Stimulated activated effector memory CD8-positive, alpha-beta T cell treated with anti-CD3 and anti-CD28 coated beads, Interleukin-12 subunit alpha, Interleukin-12 subunit beta, amount 100 ng/mL, for 72 hours (primary cell): ENCODE measurements around the gene HNRNPU.
"Not testable (repeated sequence)": the region's sequence is repeated elsewhere in the genome, so short reads cannot be mapped to it uniquely, and the experiment has no call there.

Experiments used
- ATAC-seq: fragments of 150-1000 bp; cut with Tn5 transposase; 2 replicates; pipeline ENCODE4 v1.10.0; 2021
- DNase-seq, 2 donors: peaks; one replicate each; pipeline ENCODE4 v3.0.0; 2021 to 2022; ENCODE audit warnings: low spot score in 2 of 2
- H3K27ac Mint-ChIP-seq: one replicate; pipeline ENCODE4 v1.8.0; 2022; ENCODE audit warnings: mild to moderate bottlenecking, mixed read lengths
- H3K36me3 Mint-ChIP-seq: one replicate; pipeline ENCODE4 v1.8.0; 2022; ENCODE audit warnings: mild to moderate bottlenecking, mixed read lengths
- H3K4me1 Mint-ChIP-seq: one replicate; pipeline ENCODE4 v1.8.0; 2022; ENCODE audit warnings: mixed read lengths
- H3K4me3 Mint-ChIP-seq: one replicate; pipeline ENCODE4 v1.8.0; 2022; ENCODE audit warnings: mild to moderate bottlenecking, mixed read lengths
- H3K9me3 Mint-ChIP-seq: one replicate; pipeline ENCODE4 v1.8.0; 2022; ENCODE audit warnings: mixed read lengths

The HNRNPU gene

DNA sequence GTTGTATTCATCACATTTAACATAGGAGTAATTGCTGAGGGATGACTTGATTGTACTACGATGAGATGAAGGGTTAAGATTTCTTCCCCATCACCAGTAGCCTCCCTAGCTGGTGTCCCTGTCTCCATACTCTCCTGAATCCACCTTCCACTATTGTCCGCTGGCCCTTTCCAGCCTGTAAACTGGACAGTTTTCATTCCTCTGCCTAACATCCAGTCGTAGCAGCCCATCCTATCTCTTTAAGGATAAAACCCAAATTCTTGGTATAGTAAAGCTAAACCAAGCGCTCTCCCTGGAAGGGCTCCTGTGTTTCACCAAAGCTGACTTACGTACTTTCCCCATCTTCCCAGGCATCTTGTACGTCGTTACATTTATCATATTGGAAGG, 28.2 kb downstream of the HNRNPU start:
- peaks cover 72% of the 10 kb centered on the region for H3K36me3 Mint-ChIP-seq
- peaks cover 36% of the 10 kb centered on the region for H3K4me1 Mint-ChIP-seq
- H3K9me3 Mint-ChIP-seq, result no peaks in the 10 kb centered on the region
- DNase-seq, result peak in 1 of 2 donors; percentile 59
- H3K27ac Mint-ChIP-seq, result peak overlapping the region; percentile 96
- peak overlapping the region; percentile 83 for H3K4me3 Mint-ChIP-seq
- ATAC-seq, result no peak

DNA sequence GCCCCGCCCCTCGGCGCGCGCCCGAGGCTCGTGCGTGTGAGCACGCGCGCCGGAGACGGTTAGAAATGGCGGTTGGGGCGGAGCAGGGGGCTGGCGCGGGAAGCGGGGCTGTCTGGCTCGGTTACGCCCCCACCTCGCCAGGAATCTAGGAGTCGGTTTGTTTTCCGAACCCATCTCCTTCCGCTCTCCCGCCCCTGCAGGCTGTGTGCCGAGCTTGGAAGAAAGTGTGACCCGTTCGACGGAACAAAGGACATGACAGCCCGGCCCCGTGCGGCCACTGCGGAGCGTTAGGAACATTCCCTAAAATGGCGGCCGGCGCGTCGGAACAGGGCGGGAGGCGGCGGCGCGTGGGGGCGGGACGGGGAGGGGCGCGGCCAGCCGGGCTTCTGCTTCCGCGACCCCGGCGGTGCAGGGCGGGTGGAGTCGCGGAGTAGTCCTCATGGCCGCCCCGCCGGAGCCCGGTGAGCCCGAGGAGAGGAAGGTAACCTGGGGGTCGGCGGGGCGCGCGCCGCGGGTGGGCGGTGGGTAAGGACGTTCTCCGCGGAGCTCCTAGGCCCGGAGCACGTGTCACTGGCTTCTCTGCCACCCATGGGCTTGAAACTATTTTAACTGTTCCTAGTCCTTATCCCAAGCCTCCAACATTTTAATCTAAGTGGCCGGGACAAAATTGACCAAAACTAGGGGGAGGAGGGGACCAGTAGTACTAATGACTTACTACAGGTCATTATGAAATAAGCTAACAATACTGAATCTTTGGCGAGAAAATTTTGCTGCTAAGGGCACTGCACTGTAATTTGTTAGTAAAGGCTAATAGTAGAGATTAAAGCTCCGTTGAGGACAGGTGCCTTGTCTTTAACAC, 28.8 kb downstream of the HNRNPU start, which contains the start of gene COX20:
COX20 (plus strand) TSS at position 383 of the 859 bp plus-strand sequence; CDS start at position 440, 57 bp downstream.
- peak within 1 kb of the TSS; percentile 83 for H3K4me3 Mint-ChIP-seq
- no peaks in the 10 kb centered on the region for H3K9me3 Mint-ChIP-seq
- peak within 1 kb of the TSS; percentile 96 for H3K27ac Mint-ChIP-seq
- DNase-seq, result peak; percentile 85 to 96
- peaks cover 29% of the 10 kb centered on the region for H3K4me1 Mint-ChIP-seq
- peaks cover 66% of the 10 kb centered on the region for H3K36me3 Mint-ChIP-seq
- ATAC-seq, result peak; percentile 79

DNA sequence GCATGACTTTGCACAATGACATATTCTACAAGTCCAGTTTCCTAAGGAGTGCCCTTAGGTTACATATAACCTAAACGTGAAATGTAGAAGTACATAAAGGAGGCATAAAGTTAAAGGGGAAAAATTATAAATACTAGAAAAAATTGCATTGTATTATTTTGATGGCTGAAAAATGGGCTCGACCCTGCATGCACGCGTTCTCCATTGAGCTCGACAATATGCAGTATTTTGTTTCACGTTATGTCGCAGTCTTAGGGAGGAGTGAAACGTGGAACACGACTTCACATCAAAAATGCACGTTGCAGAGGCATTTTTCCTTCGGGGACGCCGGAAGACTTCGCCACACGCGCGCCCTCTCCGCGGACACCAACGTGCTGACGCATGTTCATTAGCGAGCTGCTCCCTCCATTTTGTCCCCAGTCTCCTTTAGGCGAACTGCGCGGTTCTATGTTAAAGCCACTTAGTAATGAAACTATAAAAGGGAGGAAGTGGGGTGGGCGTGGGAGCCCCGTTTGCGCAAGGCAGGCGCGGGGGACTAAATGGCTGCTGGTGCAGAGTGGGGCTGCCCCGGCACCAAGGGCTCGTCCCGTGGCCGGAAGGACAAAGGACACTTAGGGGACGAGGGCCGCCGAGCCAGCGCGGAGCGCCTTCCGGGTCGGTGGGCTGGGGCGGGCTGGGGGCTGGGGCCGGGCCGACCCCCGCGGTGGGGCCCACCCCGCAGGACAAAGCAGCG, 29.6 kb downstream of the HNRNPU start:
- H3K4me3 Mint-ChIP-seq, result peak overlapping the region; percentile 83
- H3K27ac Mint-ChIP-seq, result peak overlapping the region; percentile 96
- peaks cover 58% of the 10 kb centered on the region for H3K36me3 Mint-ChIP-seq
- peak; percentile 87 for ATAC-seq
- no peaks in the 10 kb centered on the region for H3K9me3 Mint-ChIP-seq
- peak in 1 of 2 donors; percentile 96 for DNase-seq
- H3K4me1 Mint-ChIP-seq, result peaks cover 21% of the 10 kb centered on the region

DNA sequence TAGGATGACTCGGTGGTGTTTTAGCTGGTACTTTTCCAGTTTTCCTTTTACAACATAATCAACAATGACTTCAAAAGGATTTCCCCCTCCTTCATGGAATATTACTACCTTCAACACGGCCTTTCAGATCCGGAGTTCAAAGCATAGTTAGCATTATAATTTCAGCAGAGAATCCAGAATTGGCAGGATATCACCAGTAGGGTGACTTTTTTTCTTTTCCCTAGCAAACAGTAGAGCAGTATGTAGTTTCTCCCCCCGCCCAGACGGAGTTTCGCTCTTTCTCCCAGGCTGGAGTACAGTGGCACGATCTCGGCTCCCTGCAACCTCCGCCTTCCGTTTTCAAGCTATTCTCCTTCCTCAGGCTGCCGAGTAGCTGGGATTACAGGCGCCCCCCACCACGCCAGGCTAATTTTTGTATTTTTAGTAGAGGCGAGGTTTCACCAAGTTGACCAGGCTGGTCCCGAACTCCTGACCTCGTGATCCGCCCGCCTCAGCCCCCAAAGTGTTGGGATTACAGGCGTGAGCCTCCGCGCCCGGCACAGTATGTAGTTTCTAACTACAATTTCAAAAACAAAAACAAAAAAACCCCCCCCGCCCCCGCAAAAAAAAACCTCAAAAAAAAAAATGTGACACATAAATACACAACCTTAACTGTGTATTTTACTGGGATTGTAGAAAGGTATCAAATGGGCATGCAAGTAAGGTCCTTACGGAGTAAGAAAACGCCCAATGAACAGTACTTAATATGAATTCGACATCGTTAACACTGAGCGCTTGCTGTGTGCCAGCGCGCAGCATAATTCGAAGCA, 30.4 kb downstream of the HNRNPU start:
- peak; percentile 2 for ATAC-seq
- Mint-ChIP-seq H3K4me1 (peaks cover 16% of the 10 kb centered on the region), H3K36me3 (peaks cover 52% of the 10 kb centered on the region), H3K27ac (peak overlapping the region; percentile 96), H3K9me3 (no peaks in the 10 kb centered on the region), H3K4me3 (peak overlapping the region; percentile 83)
- peak; percentile 21 to 75 for DNase-seq

DNA sequence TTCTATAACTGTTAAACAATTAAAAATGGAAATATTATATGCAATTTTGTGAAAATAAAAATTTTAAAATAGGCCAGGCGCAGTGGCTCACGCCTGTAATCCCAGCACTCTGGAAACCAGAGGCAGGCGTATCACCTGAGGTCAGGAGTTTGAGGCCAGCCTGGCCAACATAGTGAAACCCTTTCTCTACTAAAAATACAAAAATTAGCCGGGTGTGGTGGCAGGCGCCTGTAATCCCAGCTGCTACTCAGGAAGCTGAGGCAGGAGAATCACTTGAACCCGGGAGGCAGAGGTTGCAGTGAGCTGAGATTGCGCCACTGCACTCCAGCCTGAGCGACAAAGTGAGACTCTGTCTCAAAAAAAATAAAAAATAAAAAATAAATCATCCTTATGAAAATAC, 31.1 kb downstream of the HNRNPU start:
- H3K4me3 Mint-ChIP-seq, result peak overlapping the region; percentile 83

DNA sequence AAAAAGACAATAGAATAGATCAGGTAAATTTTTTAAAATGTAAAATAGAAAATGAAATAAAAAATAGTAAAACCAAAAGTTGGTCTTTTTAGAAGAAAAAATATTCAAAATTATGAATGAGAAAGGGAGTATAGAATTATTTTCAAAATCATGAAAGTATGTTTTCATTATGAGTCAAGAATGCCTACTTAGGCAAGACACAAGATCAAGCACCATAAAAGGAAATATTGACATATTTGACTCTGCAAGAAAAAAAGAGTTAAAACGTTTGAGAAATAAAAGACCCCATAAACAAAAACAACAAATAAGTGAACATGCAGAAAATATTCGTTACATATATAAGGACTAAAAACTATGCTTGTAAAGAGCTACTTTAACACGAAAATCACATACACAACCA, 33.7 kb downstream of the HNRNPU start:
- ATAC-seq (no peak), DNase-seq (no peak)
- Mint-ChIP-seq H3K4me3 (no peak overlapping the region), H3K36me3 (peaks cover 19% of the 10 kb centered on the region), H3K9me3 (no peaks in the 10 kb centered on the region), H3K27ac (no peak overlapping the region), H3K4me1 (no peaks in the 10 kb centered on the region)

More for the DNA sequence above, 31.1 kb downstream of the HNRNPU start:
- not testable (repeated sequence) for H3K4me1 Mint-ChIP-seq, H3K9me3 Mint-ChIP-seq, DNase-seq, ATAC-seq
- Mint-ChIP-seq H3K27ac (peak overlapping the region; percentile 96), H3K36me3 (peaks cover 45% of the 10 kb centered on the region)

DNA sequence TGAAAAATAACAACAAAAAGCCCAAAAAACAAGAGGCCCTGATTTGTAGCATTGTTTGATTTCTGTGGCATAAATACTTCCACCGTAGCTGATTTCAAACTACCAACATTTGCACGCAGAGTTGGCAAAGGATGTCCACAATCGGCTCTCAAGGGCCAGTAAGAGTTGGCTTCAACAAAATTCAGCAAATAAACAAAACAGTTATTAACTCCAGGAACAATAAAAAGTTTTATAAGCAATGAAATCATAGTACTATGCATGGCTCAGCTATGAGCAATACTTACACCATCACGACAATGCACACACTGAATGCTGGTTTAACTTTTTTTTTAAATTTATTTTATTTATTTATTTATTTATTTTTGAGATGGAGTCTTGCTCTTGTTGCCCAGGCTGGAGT, 37.6 kb downstream of the HNRNPU start:
- Mint-ChIP-seq H3K27ac (no peak overlapping the region), H3K4me1 (no peaks in the 10 kb centered on the region), H3K36me3 (no peaks in the 10 kb centered on the region), H3K4me3 (no peak overlapping the region), H3K9me3 (no peaks in the 10 kb centered on the region)
- DNase-seq (no peak), ATAC-seq (no peak)

DNA sequence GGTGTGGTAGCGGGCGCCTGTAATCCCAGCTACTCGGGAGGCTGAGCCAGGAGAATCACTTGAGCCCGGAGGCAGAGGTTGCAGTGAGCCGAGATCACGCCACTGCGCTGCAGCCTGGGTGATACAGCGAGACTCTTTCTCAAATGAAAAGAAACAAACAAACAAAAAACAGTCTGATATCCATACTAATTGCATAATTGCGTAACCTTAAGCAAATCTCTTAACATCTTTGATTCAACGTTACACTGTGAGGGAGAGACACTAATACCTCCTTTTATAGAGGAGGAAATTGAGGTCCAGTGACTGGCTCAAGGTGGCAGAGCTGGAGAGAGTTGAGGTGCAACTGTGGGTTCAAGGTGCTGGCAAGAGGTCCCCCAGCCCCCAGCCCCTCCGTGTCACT, 41.5 kb downstream of the HNRNPU start:
- Mint-ChIP-seq H3K27ac (no peak overlapping the region), H3K9me3 (no peaks in the 10 kb centered on the region), H3K4me3 (no peak overlapping the region), H3K36me3 (no peaks in the 10 kb centered on the region), H3K4me1 (no peaks in the 10 kb centered on the region)
- no peak for DNase-seq
- ATAC-seq, result no peak

DNA sequence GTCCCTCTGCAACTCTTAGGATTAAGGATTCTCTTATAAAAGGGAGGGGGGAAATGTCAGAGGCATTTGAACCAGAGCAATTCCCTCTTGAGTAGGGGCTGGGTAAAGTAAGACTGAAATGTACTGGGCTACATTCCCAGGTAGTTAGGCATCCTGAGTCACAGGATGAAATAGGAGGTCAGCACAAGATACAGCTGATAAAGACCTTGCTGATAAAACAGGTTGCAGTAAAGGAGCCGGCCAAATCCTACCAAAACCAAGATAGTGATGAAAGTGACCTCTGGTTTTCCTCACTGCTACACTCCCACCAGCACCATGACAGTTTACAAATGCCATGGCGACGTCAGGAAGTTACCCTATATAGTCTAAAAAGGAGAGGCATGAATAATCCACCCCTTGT, 43.2 kb downstream of the HNRNPU start:
- H3K9me3 Mint-ChIP-seq, result no peaks in the 10 kb centered on the region
- no peaks in the 10 kb centered on the region for H3K4me1 Mint-ChIP-seq
- H3K4me3 Mint-ChIP-seq, result no peak overlapping the region
- no peak overlapping the region for H3K27ac Mint-ChIP-seq
- DNase-seq (no peak), ATAC-seq (no peak)
- H3K36me3 Mint-ChIP-seq, result no peaks in the 10 kb centered on the region

DNA sequence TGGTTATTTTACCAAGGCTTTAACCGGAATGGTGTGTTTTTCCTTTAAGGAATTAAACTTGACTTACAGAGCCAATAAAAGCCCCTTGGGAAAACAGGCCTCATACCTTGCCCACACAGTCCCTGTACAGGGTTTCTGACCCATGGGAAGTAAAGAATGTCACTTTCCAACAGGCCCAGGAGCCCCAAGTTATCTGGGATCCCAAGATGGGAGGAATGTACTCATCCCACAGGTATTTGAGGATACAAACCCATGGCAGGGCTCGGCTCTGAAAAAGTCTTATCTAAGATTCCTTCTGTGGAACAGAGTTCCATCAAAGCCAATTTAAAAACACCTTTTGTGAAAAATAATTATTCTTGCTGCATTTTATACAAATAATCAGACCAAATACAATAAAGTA, 44.2 kb downstream of the HNRNPU start:
- H3K4me3 Mint-ChIP-seq, result no peak overlapping the region
- H3K4me1 Mint-ChIP-seq, result no peaks in the 10 kb centered on the region
- H3K27ac Mint-ChIP-seq, result no peak overlapping the region
- ATAC-seq (no peak), DNase-seq (no peak)
- no peaks in the 10 kb centered on the region for H3K9me3 Mint-ChIP-seq
- no peaks in the 10 kb centered on the region for H3K36me3 Mint-ChIP-seq

DNA sequence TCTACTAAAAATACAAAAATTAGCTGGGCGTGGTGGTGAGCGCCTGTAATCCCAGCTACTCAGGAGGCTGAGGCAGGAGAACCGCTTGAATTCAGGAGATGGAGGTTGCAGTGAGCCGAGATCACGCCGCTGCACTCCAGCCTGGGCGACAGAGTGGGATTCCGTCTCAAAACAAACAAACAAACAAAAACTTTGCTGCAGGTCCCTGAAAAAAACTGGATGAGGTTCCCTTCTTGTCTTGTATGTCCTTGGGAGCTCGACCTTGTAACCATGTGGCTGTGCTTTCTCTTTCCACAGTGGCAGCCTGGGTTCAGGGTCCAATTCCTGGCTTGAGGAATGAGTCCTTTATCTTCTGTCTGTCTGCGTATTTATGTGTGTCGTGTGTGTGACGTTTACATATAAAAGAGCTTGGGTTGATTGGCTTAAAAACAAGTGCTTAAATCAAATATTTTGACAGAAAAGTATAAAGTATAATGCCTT, 46.9 kb downstream of the HNRNPU start:
- H3K27ac Mint-ChIP-seq, result no peak overlapping the region
- DNase-seq (no peak), ATAC-seq (no peak)
- no peaks in the 10 kb centered on the region for H3K9me3 Mint-ChIP-seq
- H3K36me3 Mint-ChIP-seq, result no peaks in the 10 kb centered on the region
- no peak overlapping the region for H3K4me3 Mint-ChIP-seq
- peaks cover 8% of the 10 kb centered on the region for H3K4me1 Mint-ChIP-seq

DNA sequence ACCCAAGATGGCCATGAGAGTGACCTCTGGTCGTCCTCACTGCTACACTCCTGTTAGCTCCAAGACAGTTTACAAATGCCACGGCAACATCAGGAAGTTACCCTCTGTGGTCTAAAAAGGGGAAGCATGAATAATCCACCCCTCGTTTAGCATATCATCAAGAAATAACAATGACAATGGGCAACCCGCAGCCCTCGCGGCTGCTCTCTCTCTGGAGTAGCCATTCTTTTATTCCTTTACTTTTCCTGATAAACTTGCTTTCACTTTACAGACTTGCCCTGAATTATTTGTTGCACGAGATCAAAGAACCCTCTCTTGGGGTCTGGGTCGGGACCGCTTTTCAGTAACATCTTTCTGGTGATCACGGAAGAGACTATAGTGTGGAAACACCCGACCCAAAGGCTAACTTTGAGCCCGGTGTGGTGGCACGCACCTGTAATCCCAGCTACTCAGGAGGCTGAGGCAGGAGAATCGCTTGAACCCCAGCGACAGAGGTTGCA, 48.7 kb downstream of the HNRNPU start:
- no peak for DNase-seq
- Mint-ChIP-seq H3K36me3 (no peaks in the 10 kb centered on the region), H3K4me3 (no peak overlapping the region), H3K27ac (no peak overlapping the region), H3K9me3 (no peaks in the 10 kb centered on the region), H3K4me1 (peaks cover 8% of the 10 kb centered on the region)
- no peak for ATAC-seq

DNA sequence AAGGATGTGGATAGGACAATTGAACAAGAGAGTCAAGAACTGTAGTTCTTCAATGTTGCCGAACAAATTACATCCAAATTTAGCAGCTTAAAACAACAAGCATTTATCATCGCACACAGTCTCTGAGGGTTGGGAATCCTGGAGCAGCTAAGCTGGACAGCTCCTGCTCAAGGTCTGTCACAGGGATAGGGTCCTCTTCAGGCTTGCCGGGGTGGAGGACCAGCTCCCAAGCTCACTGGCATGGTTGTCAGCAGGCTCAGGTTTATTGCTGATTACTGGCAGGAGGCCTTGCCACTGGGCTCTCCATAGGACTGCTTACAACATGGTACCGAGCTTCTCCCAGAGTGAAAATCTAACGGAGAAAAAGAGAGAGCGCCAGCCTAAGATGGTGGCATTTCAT, 51.0 kb downstream of the HNRNPU start:
- ATAC-seq (no peak), DNase-seq (no peak)
- no peak overlapping the region for H3K4me3 Mint-ChIP-seq
- no peaks in the 10 kb centered on the region for H3K9me3 Mint-ChIP-seq
- peaks cover 8% of the 10 kb centered on the region for H3K4me1 Mint-ChIP-seq
- no peak overlapping the region for H3K27ac Mint-ChIP-seq
- H3K36me3 Mint-ChIP-seq, result no peaks in the 10 kb centered on the region

DNA sequence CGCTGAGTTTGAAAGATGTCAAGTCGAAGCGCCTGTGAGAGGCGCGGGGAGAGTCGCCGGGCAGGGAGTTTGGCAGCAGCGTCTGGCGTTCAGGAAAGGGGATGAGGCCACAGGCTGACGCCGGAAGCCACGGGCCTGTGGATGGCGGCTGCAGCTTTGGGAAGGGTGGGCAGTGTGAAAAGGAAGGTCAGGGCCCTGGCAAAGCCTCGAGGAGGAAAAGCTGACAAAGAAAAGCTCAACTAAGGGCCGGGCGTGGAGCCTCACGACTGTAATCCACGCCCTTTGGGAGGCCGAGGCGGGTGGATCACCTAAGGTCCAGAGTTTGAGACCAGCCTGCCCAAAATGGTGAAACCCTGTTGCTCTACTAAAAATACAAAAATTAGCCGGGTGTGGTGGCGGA, 54.1 kb downstream of the HNRNPU start:
- ATAC-seq, result no peak
- no peaks in the 10 kb centered on the region for H3K9me3 Mint-ChIP-seq
- H3K4me1 Mint-ChIP-seq, result peaks cover 8% of the 10 kb centered on the region
- DNase-seq, result no peak
- H3K27ac Mint-ChIP-seq, result peak overlapping the region; percentile 70
- no peak overlapping the region for H3K4me3 Mint-ChIP-seq
- no peaks in the 10 kb centered on the region for H3K36me3 Mint-ChIP-seq

DNA sequence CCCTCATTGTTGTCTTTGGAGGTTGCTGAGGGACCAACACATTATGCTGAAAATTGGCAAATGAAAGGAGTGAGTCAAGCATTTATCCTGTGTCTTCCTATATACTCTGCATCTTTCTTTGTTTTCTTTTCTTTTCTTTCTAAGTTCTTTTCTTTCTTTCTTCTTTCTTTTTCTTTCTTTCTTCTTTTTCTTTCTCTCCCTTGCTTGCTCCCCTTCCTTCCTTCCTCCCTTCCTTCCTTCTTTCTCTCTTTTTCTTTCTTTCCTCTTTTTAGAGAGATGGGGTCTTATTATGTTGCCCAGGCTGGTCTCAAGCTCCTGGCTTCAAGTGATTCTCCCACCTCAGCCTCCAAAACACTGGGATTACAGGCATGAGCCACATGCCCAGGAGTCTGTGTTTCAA, 57.2 kb downstream of the HNRNPU start:
- Mint-ChIP-seq H3K9me3 (no peaks in the 10 kb centered on the region), H3K36me3 (no peaks in the 10 kb centered on the region), H3K27ac (no peak overlapping the region), H3K4me1 (no peaks in the 10 kb centered on the region), H3K4me3 (no peak overlapping the region)
- ATAC-seq (no peak), DNase-seq (no peak)
